ENCODE measurements around the gene SRSF12. TPM values are rescaled to one million over a fixed set of nuclear protein-coding genes. Genes with fewer than 3 reads are reported as not detected.

The SRSF12 gene
- 2.6 TPM for total RNA-seq

DNA sequence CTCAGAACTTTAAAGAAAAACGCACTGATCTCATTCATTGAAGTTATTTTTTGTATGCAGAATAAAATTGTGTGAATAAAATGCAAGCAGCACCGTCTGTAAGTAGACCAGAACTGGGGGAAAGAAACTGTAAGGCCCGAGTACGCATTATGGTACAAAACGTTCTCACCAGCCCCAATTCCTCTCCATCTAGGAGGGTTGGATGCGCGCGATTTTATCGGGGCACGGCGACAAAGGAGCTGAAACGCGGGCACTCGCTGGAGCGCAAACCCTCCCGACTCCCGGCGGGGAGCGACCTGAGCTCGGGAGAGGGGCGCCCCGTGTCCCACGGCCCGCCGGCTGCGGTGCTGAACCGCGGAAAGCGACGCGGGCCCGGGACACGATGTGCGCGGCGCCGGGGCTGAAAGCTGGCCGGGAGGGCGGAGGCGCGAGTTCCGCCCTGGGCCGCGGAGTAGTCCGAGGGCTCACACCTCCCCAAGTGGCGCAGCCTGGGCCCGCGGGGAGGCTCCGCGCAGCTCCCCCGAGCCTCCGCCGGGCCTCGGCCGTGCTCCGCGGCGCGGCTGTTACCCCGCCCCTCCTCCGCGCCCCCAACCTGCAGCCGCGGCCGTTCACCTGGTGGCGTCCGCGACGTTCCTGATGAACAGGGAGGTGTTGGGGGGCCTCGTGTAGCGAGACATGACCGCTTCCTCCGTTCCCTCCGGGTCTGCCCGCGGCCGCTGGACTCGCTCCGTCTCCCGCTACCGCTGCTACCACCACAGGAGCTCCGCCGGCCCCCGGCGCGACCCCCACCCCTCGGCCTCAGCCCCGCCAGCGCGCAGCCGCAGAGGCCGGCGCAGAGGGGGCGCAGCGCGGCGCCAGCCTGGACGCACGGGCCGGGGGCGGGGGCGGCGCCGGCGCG, at the start of gene SRSF12:
Gene SRSF12, minus strand, starts transcription at position 861 of the 898 bp plus-strand sequence. Its CDS starts 184 bp downstream, at position 677.
- Histone ChIP-seq H3K27me3 (ENCODE audit: control insufficient read depth in 3 of 3, insufficient read depth in 3 of 3, low read length in 3 of 3) (no peaks in the 10 kb centered on the region), H3K27ac (ENCODE audit: low read depth, low read length) (no peak within 1 kb of the TSS), H3K4me1 (ENCODE audit: control insufficient read depth in 3 of 3, insufficient read depth in 3 of 3, low read length in 3 of 3) (peaks cover 5 to 7% (median 7%) of the 10 kb centered on the region in 3 donors), H3K4me3 (ENCODE audit: low read length in 3 of 3) (peak within 1 kb of the TSS; percentile 50 to 76 (median 73)), H3K9me3 (ENCODE audit: control insufficient read depth in 3 of 3, low read length in 3 of 3) (no peaks in the 10 kb centered on the region), H3K36me3 (ENCODE audit: control insufficient read depth in 3 of 3, insufficient read depth in 3 of 3, low read length in 3 of 3) (no peaks in the 10 kb centered on the region), H3K9ac (ENCODE audit: low read depth in 1 of 3, low read length in 3 of 3) (peak within 1 kb of the TSS; percentile 68 to 83 (median 75))

DNA sequence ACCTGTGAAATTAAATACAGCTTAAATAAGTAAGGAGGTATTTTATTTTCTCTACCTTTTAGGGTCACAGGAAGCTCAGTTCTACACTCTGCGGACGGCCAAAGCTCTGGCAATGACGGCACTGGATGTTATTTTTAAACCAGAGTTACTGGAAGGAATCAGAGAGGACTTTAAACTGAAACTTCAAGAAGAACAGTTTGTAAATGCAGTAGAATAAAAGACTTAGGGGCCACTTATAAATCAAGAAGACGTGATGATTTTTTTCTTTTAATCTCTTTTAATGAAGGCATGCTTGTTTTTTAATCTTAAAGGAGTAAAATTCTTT, 44.1 kb upstream of the SRSF12 start:
- peaks cover 14 to 35% (median 31%) of the 10 kb centered on the region in 3 donors for H3K36me3 ChIP-seq (ENCODE audit: control insufficient read depth in 3 of 3, insufficient read depth in 3 of 3, low read length in 3 of 3)
- H3K4me1 ChIP-seq (ENCODE audit: control insufficient read depth in 3 of 3, insufficient read depth in 3 of 3, low read length in 3 of 3): peaks cover 8 to 21% (median 18%) of the 10 kb centered on the region in 3 donors
- H3K9me3 ChIP-seq (ENCODE audit: control insufficient read depth in 3 of 3, low read length in 3 of 3): no peaks in the 10 kb centered on the region
- peak overlapping the region; percentile 48 to 66 (median 52) for H3K9ac ChIP-seq (ENCODE audit: low read depth in 1 of 3, low read length in 3 of 3)
- H3K27ac ChIP-seq (ENCODE audit: low read depth, low read length): peak overlapping the region; percentile 83
- peak overlapping the region in 2 of 3 donors; percentile 8 to 32 for H3K4me3 ChIP-seq (ENCODE audit: low read length in 3 of 3)
- H3K27me3 ChIP-seq (ENCODE audit: control insufficient read depth in 3 of 3, insufficient read depth in 3 of 3, low read length in 3 of 3): no peaks in the 10 kb centered on the region

DNA sequence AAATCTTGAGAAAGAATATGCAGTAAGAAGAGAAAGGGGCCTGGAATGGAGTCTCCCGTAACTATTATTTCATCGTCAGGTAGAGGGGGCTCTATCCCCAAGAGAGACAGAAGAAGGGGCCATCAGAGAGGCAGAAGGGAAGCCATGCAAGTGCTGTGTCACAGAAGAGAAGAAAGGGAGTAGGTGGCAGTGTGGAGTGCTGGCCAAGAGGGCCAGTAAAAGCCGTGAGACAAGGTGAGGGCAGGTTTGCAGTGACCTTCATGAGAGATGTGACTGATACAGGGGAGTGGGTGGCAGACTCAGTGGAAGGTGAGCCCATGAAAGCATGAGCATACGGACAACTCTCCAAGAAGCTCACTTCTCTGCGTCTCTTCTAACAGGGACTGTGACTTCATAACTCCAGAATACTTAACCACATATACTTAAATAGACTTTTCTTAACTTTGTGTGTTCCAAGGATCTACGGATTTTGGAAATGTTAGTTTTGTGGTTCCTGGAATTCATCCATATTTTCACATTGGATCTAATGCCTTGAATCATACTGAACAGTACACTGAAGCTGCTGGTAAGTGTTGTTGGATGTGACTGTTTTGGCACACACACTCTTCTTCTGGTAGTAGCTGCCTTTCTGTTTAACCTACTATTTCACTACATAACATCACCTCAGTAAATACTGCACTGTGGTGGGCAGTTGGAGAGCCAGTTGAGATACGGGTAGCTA, 43.6 kb upstream of the SRSF12 start:
- Histone ChIP-seq H3K9me3 (ENCODE audit: control insufficient read depth in 3 of 3, low read length in 3 of 3) (no peaks in the 10 kb centered on the region), H3K4me1 (ENCODE audit: control insufficient read depth in 3 of 3, insufficient read depth in 3 of 3, low read length in 3 of 3) (peaks cover 8 to 21% (median 18%) of the 10 kb centered on the region in 3 donors), H3K4me3 (ENCODE audit: low read length in 3 of 3) (peak overlapping the region in 2 of 3 donors; percentile 32 to 46), H3K27ac (ENCODE audit: low read depth, low read length) (peak overlapping the region; percentile 83), H3K27me3 (ENCODE audit: control insufficient read depth in 3 of 3, insufficient read depth in 3 of 3, low read length in 3 of 3) (no peaks in the 10 kb centered on the region), H3K36me3 (ENCODE audit: control insufficient read depth in 3 of 3, insufficient read depth in 3 of 3, low read length in 3 of 3) (peaks cover 14 to 37% (median 33%) of the 10 kb centered on the region in 3 donors), H3K9ac (ENCODE audit: low read depth in 1 of 3, low read length in 3 of 3) (peak overlapping the region; percentile 48 to 66 (median 52))

DNA sequence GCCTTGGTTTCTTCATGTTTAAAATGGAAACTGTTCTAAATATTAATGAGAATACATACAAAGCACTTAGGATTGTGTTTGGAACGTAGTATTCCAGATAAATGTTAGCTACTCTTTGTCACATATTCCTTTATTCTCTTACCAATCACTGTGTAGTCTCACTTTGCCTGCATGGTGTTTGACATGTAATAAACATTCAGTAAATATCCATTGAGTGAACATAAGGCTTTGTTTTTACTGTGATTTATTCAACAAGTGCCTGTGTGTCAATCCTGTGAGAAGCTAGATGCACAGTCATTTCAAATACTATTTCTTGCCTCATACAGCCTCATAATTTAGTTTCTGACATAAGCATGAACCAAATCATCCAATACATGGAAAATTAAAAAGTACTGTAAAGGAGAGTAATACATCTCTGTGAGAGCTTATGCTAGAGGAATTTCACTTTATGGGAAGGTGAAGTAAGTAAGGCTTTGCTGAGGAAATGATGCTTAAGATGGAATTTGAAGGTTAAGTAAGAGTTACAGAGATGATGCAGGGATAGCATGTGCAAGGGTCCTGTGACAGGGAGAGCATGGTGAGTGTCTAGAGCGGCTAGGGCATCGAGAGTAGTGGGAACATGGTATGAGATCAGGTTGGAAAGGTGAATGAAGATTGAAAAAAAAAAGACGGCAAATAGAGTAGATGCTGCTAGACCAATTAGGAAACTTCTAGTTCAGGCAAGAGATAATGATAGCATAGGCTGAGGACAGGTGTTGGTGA, 42.6 kb upstream of the SRSF12 start:
- Histone ChIP-seq H3K9ac (ENCODE audit: low read depth in 1 of 3, low read length in 3 of 3) (no peak overlapping the region), H3K9me3 (ENCODE audit: control insufficient read depth in 3 of 3, low read length in 3 of 3) (no peaks in the 10 kb centered on the region), H3K36me3 (ENCODE audit: control insufficient read depth in 3 of 3, insufficient read depth in 3 of 3, low read length in 3 of 3) (peaks cover 14 to 36% (median 34%) of the 10 kb centered on the region in 3 donors), H3K4me1 (ENCODE audit: control insufficient read depth in 3 of 3, insufficient read depth in 3 of 3, low read length in 3 of 3) (peaks cover 8 to 21% (median 18%) of the 10 kb centered on the region in 3 donors), H3K27me3 (ENCODE audit: control insufficient read depth in 3 of 3, insufficient read depth in 3 of 3, low read length in 3 of 3) (no peaks in the 10 kb centered on the region), H3K27ac (ENCODE audit: low read depth, low read length) (peak overlapping the region; percentile 83), H3K4me3 (ENCODE audit: low read length in 3 of 3) (no peak overlapping the region)

DNA sequence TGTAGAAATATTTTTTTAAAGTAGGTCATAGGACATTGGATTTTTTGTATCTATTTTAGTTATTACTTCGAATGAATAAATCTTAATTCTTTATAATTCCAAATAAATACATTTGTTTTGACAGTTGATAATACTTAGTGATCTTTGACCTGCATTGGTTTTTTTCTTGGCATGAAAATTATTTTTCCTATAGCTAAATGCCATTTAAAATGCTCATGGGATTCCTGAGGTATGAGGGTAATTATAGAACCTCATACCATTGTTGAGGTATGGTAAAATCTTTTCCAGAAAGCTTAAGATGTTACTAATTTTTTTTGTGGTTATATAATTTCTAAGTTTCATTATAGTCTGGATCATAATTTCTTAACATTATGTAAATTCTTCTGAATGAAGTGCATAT, 36.3 kb upstream of the SRSF12 start:
- Histone ChIP-seq H3K4me1 (ENCODE audit: control insufficient read depth in 3 of 3, insufficient read depth in 3 of 3, low read length in 3 of 3) (peaks cover 0 to 4% (median 0%) of the 10 kb centered on the region in 3 donors), H3K9me3 (ENCODE audit: control insufficient read depth in 3 of 3, low read length in 3 of 3) (no peaks in the 10 kb centered on the region), H3K27ac (ENCODE audit: low read depth, low read length) (no peak overlapping the region), H3K27me3 (ENCODE audit: control insufficient read depth in 3 of 3, insufficient read depth in 3 of 3, low read length in 3 of 3) (no peaks in the 10 kb centered on the region), H3K36me3 (ENCODE audit: control insufficient read depth in 3 of 3, insufficient read depth in 3 of 3, low read length in 3 of 3) (peaks cover 11 to 34% (median 23%) of the 10 kb centered on the region in 3 donors), H3K4me3 (ENCODE audit: low read length in 3 of 3) (no peak overlapping the region), H3K9ac (ENCODE audit: low read depth in 1 of 3, low read length in 3 of 3) (no peak overlapping the region)

DNA sequence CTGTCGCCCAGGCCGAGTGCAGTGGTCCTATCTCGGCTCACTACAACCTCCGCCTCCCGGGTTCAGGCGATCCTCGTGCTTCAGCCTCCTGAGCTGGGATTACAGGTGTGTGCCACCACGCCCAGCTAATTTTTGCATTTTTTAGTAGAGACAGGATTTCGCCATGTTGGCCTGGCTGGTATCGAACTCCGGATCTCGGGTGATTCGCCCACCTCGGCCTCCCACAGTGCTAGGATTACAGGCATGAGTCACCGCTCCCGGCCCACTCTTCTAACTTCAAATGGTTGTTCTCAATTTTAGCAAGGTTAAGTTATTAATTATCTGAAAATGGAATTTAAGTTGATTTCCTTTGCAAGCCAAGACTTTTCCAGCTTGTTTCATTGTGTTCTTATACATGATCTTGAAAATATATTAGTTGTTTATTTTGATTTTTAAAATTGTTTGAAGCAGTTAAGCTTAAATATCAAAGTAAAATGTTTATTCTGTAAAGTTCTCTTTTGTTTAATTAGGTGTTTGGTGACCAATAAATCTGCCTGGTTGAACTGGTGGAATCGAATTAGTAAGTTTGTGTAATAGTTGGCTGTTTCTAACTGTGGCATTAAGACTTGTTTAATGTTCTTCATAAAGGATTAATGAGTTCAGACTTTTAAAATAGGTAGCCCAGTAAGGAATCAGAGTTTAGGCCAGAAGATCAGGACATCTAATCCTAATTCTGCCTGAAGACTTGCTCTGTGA, 30.3 kb upstream of the SRSF12 start:
- peak overlapping the region in 2 of 3 donors; percentile 54 to 97 for H3K9ac ChIP-seq (ENCODE audit: low read depth in 1 of 3, low read length in 3 of 3)
- no peaks in the 10 kb centered on the region for H3K27me3 ChIP-seq (ENCODE audit: control insufficient read depth in 3 of 3, insufficient read depth in 3 of 3, low read length in 3 of 3)
- peak overlapping the region; percentile 99 for H3K27ac ChIP-seq (ENCODE audit: low read depth, low read length)
- H3K4me1 ChIP-seq (ENCODE audit: control insufficient read depth in 3 of 3, insufficient read depth in 3 of 3, low read length in 3 of 3): peaks cover 2 to 18% (median 10%) of the 10 kb centered on the region in 3 donors
- peak overlapping the region; percentile 31 to 89 (median 41) for H3K4me3 ChIP-seq (ENCODE audit: low read length in 3 of 3)
- H3K9me3 ChIP-seq (ENCODE audit: control insufficient read depth in 3 of 3, low read length in 3 of 3): no peaks in the 10 kb centered on the region
- peaks cover 7 to 14% (median 9%) of the 10 kb centered on the region in 3 donors for H3K36me3 ChIP-seq (ENCODE audit: control insufficient read depth in 3 of 3, insufficient read depth in 3 of 3, low read length in 3 of 3)

DNA sequence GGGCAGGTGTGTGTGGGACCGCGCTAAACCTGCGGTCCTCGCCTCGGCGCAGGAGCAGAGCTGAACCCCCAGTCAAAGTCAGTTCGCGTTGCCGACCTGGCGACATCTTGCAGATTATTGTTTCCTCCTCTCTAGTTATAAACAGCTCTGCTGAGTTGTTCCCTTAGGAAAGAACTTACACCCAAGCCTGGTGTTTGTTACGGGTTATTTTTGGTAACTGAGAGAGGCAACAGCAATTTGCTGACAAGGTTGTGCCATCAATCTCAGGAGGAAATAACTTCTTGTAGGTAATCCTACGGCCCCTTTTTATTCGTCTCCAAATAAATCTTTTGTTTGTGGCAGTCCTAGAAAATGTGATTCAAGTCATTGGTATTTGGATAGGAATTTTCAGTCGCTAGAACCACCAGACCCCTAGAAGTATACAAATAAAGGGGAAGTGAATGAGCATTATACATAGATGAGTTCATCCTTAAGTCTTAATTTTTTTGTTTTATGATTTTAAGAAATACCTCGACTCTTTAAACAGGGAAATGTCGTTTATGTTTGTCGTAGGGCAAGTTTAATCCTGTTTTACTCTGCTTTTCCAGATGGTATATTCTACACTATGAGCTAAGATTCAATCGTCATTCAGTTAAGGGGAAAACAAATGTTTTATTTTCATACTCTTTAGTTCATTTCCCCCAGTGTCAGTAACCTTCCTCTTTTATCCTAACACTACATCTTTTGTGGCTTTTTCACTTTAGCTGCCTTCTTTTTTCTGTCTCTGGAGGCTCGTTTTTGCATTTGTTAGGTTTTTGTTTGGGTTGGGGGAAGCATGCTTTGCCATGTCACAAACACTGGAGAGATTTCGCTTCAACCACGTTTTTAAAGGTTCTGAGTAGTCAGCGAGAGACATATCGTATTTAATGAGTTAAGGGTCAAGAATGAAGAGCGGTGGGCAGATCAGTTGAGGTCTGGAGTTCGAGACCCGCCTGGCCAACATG, 29.1 kb upstream of the SRSF12 start:
- Histone ChIP-seq H3K9ac (ENCODE audit: low read depth in 1 of 3, low read length in 3 of 3) (peak overlapping the region; percentile 93 to 97 (median 96)), H3K4me3 (ENCODE audit: low read length in 3 of 3) (peak overlapping the region; percentile 73 to 91 (median 89)), H3K27ac (ENCODE audit: low read depth, low read length) (peak overlapping the region; percentile 99), H3K4me1 (ENCODE audit: control insufficient read depth in 3 of 3, insufficient read depth in 3 of 3, low read length in 3 of 3) (peaks cover 2 to 15% (median 10%) of the 10 kb centered on the region in 3 donors), H3K9me3 (ENCODE audit: control insufficient read depth in 3 of 3, low read length in 3 of 3) (no peaks in the 10 kb centered on the region), H3K36me3 (ENCODE audit: control insufficient read depth in 3 of 3, insufficient read depth in 3 of 3, low read length in 3 of 3) (peaks cover 4 to 14% (median 5%) of the 10 kb centered on the region in 3 donors), H3K27me3 (ENCODE audit: control insufficient read depth in 3 of 3, insufficient read depth in 3 of 3, low read length in 3 of 3) (no peaks in the 10 kb centered on the region)

DNA sequence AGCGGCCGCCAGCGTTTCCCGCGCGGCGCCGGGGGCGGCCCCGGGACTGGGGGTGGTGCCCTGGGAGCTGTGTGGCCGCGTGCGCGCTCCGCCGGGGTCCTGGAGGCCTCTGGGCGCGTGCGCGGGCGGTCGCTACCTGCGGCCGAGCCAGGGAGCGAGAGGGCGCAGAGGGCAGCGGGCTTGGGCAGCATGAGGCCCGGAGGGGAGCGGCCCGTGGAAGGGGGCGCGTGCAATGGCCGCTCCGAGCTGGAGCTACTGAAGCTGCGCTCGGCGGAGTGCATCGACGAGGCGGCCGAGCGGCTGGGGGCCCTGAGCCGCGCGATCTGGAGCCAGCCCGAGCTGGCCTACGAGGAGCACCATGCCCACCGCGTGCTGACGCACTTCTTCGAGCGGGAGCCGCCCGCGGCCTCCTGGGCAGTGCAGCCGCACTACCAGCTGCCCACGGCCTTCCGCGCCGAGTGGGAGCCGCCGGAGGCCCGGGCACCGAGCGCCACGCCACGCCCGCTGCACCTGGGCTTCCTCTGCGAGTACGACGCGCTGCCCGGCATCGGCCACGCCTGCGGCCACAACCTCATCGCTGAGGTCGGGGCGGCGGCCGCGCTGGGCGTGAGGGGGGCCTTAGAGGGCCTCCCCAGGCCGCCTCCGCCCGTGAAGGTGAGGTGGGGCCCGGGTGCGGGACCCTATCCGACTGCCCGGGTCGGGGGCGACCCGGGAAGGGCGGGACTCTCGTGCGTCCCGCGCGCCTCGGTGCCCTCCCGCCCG, 28.3 kb upstream of the SRSF12 start, which contains the start of gene PM20D2:
Gene PM20D2, plus strand, starts transcription at position 100 of the 762 bp plus-strand sequence. Its CDS starts 90 bp downstream, at position 190.
- Histone ChIP-seq H3K9ac (ENCODE audit: low read depth in 1 of 3, low read length in 3 of 3) (peak within 1 kb of the TSS; percentile 93 to 97 (median 96)), H3K27ac (ENCODE audit: low read depth, low read length) (peak within 1 kb of the TSS; percentile 99)

More for the DNA sequence above, 28.3 kb upstream of the SRSF12 start, which contains the start of gene PM20D2:
- Histone ChIP-seq H3K27me3 (ENCODE audit: control insufficient read depth in 3 of 3, insufficient read depth in 3 of 3, low read length in 3 of 3) (no peaks in the 10 kb centered on the region), H3K4me1 (ENCODE audit: control insufficient read depth in 3 of 3, insufficient read depth in 3 of 3, low read length in 3 of 3) (peaks cover 2 to 15% (median 10%) of the 10 kb centered on the region in 3 donors), H3K4me3 (ENCODE audit: low read length in 3 of 3) (peak within 1 kb of the TSS; percentile 73 to 91 (median 89)), H3K9me3 (ENCODE audit: control insufficient read depth in 3 of 3, low read length in 3 of 3) (no peaks in the 10 kb centered on the region), H3K36me3 (ENCODE audit: control insufficient read depth in 3 of 3, insufficient read depth in 3 of 3, low read length in 3 of 3) (peaks cover 1 to 7% (median 3%) of the 10 kb centered on the region in 3 donors)
